Thymus (tissue), 11 donors: ENCODE results near the gene DHX9. TPM values are rescaled to one million over a fixed set of nuclear protein-coding genes. Genes with fewer than 3 reads are reported as not detected.

ENCODE experiments used
- DNase-seq, 9 donors: peaks; one replicate each; pipeline ENCODE4 v3.0.0-alpha.2; 2013; ENCODE audit warnings: low spot score in 9 of 9, low read depth in 6 of 9, missing footprints in 1 of 9
- H3K27ac ChIP-seq, 2 donors: one replicate each; pipeline ENCODE4 v1.5.1; 2013; ENCODE audit warnings: control low read depth in 1 of 2, low read depth in 1 of 2, low read length in 1 of 2, mild to moderate bottlenecking in 1 of 2, moderate library complexity in 1 of 2
- H3K27me3 ChIP-seq, 2 donors: one replicate each; pipeline ENCODE4 v1.5.1; 2013; ENCODE audit warnings: low read length in 1 of 2; ENCODE audit not compliant: control insufficient read depth in 2 of 2, insufficient read depth in 1 of 2
- H3K36me3 ChIP-seq, 2 donors: one replicate each; pipeline ENCODE4 v1.5.1; 2013; ENCODE audit warnings: low read length in 1 of 2, mild to moderate bottlenecking in 1 of 2, moderate library complexity in 1 of 2; ENCODE audit not compliant: control insufficient read depth in 2 of 2, insufficient read depth in 2 of 2
- H3K4me1 ChIP-seq, 2 donors: one replicate each; pipeline ENCODE4 v1.5.1; 2013; ENCODE audit warnings: low read length in 2 of 2; ENCODE audit not compliant: control insufficient read depth in 2 of 2, insufficient read depth in 2 of 2
- H3K4me3 ChIP-seq, 2 donors: one replicate each; pipeline ENCODE4 v1.5.1; 2013; ENCODE audit warnings: low read length in 2 of 2, control low read depth in 1 of 2, mild to moderate bottlenecking in 1 of 2
- H3K9me3 ChIP-seq, 2 donors: one replicate each; pipeline ENCODE4 v1.5.1; 2013; ENCODE audit warnings: low read length in 1 of 2, mild to moderate bottlenecking in 1 of 2; ENCODE audit not compliant: control insufficient read depth in 2 of 2, insufficient read depth in 1 of 2
- WGBS: extraction: QIAGEN DNeasy Blood & Tissue Kit; methylation state at CpG from one replicate; pipeline ENCODE4 v1.1.7; 2013; 5-methylcytosine and 5-hydroxymethylcytosine counted together
- polyA plus RNA-seq: library from polyadenylated mRNA; stranded (reverse); fragments of 200-250 nt; gene quantifications from one replicate; pipeline ENCODE4 v1.2.3, GENCODE V29; 2013
- total RNA-seq: library from RNA; stranded (reverse); fragments of 120-200 nt; gene quantifications from one replicate; pipeline ENCODE4 v1.2.4, GENCODE V29; 2013
- donor health status: healthy.

DHX9 gene
- total and polyA plus RNA-seq, 2 donors = 108 to 214 TPM

- H3K27ac ChIP-seq = no peak overlapping the region
- H3K36me3 ChIP-seq = peaks cover 46 to 88% of the 10 kb centered on the region in 2 donors
- WGBS = 99% methylated on average over 2 of the region's 2 CpGs
- DNase-seq = no peak
- no peak overlapping the region for H3K4me3 ChIP-seq
- no peaks in the 10 kb centered on the region for H3K4me1 ChIP-seq
- no peaks in the 10 kb centered on the region for H3K9me3 ChIP-seq
- no peaks in the 10 kb centered on the region for H3K27me3 ChIP-seq
Observed at GRCh38 chr1:182848736-182849135, 9.6 kb downstream of the DHX9 start.

DNA sequence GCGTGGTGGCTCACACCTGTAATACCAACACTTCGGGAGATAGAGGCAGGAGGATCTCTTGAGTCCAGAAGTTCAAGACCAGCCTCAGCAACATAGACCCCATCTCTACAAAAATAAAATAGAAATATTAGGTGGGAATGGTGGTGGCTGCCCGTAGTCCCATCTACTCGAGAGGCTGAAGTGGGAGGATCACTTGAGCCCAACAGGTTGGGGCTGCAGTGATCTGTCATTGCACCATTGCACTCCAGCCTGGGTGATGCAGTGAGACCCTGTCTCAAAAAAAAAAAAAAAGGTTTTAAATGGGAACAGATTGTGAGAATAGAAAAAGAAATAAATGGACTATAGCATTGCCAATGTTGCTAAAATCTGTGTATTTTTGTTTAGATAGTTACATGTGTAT lies 11.2 kb downstream of the DHX9 start:
- Histone ChIP-seq H3K27ac (no peak overlapping the region), H3K36me3 (peaks cover 48 to 89% of the 10 kb centered on the region in 2 donors), H3K9me3 (no peaks in the 10 kb centered on the region), H3K4me1 (no peaks in the 10 kb centered on the region), H3K4me3 (no peak overlapping the region), H3K27me3 (no peaks in the 10 kb centered on the region)
- no peak for DNase-seq
- 97% methylated on average over 4 of the region's 4 CpGs for WGBS

DNA sequence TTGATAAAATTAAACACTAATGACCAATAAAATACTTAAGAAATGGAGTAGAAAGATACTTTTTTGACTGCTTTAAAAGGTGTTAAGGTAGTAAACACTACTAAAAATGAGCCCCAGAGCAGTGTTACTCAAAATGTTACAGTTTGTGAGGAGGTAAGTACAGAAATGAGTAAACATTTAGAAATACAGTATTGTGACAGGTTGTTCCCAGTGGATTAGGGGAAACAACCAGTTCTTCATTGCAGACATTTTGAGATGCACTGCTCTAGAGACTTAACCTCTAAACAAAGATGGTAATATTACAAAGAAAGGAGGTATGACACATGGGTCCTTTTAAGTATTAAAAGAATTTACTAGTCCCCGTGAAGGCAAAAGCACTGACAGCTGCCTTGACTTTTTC lies 12.7 kb downstream of the DHX9 start:
- no peak overlapping the region for H3K27ac ChIP-seq
- DNase-seq = no peak
- no peak overlapping the region for H3K4me3 ChIP-seq
- H3K36me3 ChIP-seq = peaks cover 45 to 92% of the 10 kb centered on the region in 2 donors
- H3K4me1 ChIP-seq = no peaks in the 10 kb centered on the region
- WGBS = 94% methylated on average over 1 of the region's 1 CpG
- H3K27me3 ChIP-seq = no peaks in the 10 kb centered on the region
- no peaks in the 10 kb centered on the region for H3K9me3 ChIP-seq

- Histone ChIP-seq H3K4me3 (no peak overlapping the region), H3K4me1 (no peaks in the 10 kb centered on the region), H3K36me3 (peaks cover 53 to 95% of the 10 kb centered on the region in 2 donors), H3K9me3 (no peaks in the 10 kb centered on the region), H3K27ac (no peak overlapping the region), H3K27me3 (no peaks in the 10 kb centered on the region)
- 97% methylated on average over 4 of the region's 4 CpGs for WGBS
- DNase-seq = no peak
Observed at GRCh38 chr1:182855911-182856310, 16.8 kb downstream of the DHX9 start.

- Histone ChIP-seq H3K9me3 (no peaks in the 10 kb centered on the region), H3K4me3 (no peak overlapping the region), H3K4me1 (no peaks in the 10 kb centered on the region), H3K27me3 (no peaks in the 10 kb centered on the region), H3K36me3 (peaks cover 53 to 95% of the 10 kb centered on the region in 2 donors), H3K27ac (no peak overlapping the region)
- no peak for DNase-seq
- WGBS = over 99% methylated on average over 3 of the region's 3 CpGs
Observed at GRCh38 chr1:182857212-182857611, 18.1 kb downstream of the DHX9 start.

DNA sequence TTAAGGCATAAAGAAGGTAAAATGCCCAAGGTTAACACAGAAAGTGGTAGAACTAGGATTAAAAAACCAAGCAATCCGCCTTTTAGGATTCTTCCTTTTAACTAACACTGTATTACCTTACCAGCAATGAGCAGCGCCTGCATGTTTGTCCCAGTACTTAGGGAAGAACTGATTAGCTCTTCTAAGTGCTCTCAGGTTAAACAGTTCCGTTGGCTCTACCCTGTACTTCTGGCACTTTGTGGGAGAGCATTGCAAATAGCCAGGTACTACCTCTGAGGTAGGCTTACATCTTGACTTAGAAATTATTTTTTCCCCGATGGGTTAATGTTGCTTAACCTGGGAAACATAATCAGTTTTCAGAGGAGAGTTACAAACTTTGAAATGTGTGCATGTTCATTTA lies 21.5 kb downstream of the DHX9 start:
- DNase-seq = no peak
- WGBS = 99% methylated on average over 4 of the region's 4 CpGs

GRCh38 chr1:182861994-182862393 lies 22.8 kb downstream of the DHX9 start:
- Histone ChIP-seq H3K27ac (no peak overlapping the region), H3K36me3 (peaks cover 34 to 94% of the 10 kb centered on the region in 2 donors), H3K27me3 (no peaks in the 10 kb centered on the region), H3K9me3 (no peaks in the 10 kb centered on the region), H3K4me1 (no peaks in the 10 kb centered on the region), H3K4me3 (no peak overlapping the region)
- DNase-seq = no peak
- 98% methylated on average over 2 of the region's 2 CpGs for WGBS

More for the DNA sequence above, 21.5 kb downstream of the DHX9 start:
- Histone ChIP-seq H3K27me3 (no peaks in the 10 kb centered on the region), H3K27ac (no peak overlapping the region), H3K9me3 (no peaks in the 10 kb centered on the region), H3K4me1 (no peaks in the 10 kb centered on the region), H3K36me3 (peaks cover 37 to 97% of the 10 kb centered on the region in 2 donors), H3K4me3 (no peak overlapping the region)

GRCh38 chr1:182862827-182863226 lies 23.7 kb downstream of the DHX9 start:
- H3K4me1 ChIP-seq = no peaks in the 10 kb centered on the region
- WGBS = 98% methylated on average over 1 of the region's 1 CpG
- no peaks in the 10 kb centered on the region for H3K9me3 ChIP-seq
- peaks cover 31 to 94% of the 10 kb centered on the region in 2 donors for H3K36me3 ChIP-seq
- DNase-seq = no peak
- H3K27me3 ChIP-seq = no peaks in the 10 kb centered on the region
- H3K4me3 ChIP-seq = no peak overlapping the region
- no peak overlapping the region for H3K27ac ChIP-seq

- over 99% methylated on average over 5 of the region's 5 CpGs for WGBS
- DNase-seq = no peak
Observed at GRCh38 chr1:182863940-182864339, 24.8 kb downstream of the DHX9 start.

GRCh38 chr1:182867861-182868260 lies 28.7 kb downstream of the DHX9 start:
- no peak for DNase-seq
- Histone ChIP-seq H3K27me3 (no peaks in the 10 kb centered on the region), H3K4me1 (no peaks in the 10 kb centered on the region), H3K4me3 (no peak overlapping the region), H3K9me3 (no peaks in the 10 kb centered on the region), H3K27ac (no peak overlapping the region), H3K36me3 (peaks cover 20 to 85% of the 10 kb centered on the region in 2 donors)

More at GRCh38 chr1:182863940-182864339, 24.8 kb downstream of the DHX9 start:
- no peak overlapping the region for H3K4me3 ChIP-seq
- H3K27me3 ChIP-seq = no peaks in the 10 kb centered on the region
- peaks cover 24 to 93% of the 10 kb centered on the region in 2 donors for H3K36me3 ChIP-seq
- H3K27ac ChIP-seq = no peak overlapping the region
- no peaks in the 10 kb centered on the region for H3K9me3 ChIP-seq
- no peaks in the 10 kb centered on the region for H3K4me1 ChIP-seq
